GM23338 (cell line): ENCODE data around the gene KHDC3L. TPM values are rescaled to one million over a fixed set of nuclear protein-coding genes. Genes with fewer than 3 reads are reported as not detected.

Experiments
- ATAC-seq: fragments of 200-7000 bp; cut with Tn5 transposase; 3 replicates; pipeline ENCODE4 v1.9.1; 2020
- DNase-seq: peaks from one replicate; pipeline ENCODE4 v3.0.0-alpha.2; 2015; ENCODE audit warnings: low spot score
- H2AFZ ChIP-seq: fragments of 200-600 bp; sonication (generic); 2 replicates; pipeline ENCODE4 v1.8.0; 2016; ENCODE audit warnings: antibody characterized with exemption, mild to moderate bottlenecking, moderate library complexity
- H3F3A ChIP-seq: fragments of 200-600 bp; sonication (generic); replicated peaks from 2 replicates; pipeline ENCODE4 v1.8.0; 2017; ENCODE audit warnings: antibody characterized with exemption, mixed run types, low read depth
- H3K27ac ChIP-seq: fragments of 200-600 bp; sonication (generic); 2 replicates; pipeline ENCODE4 v1.6.1; 2016; ENCODE audit warnings: low read depth
- H3K27me3 ChIP-seq: fragments of 200-600 bp; sonication (generic); 2 replicates; pipeline ENCODE4 v1.8.0; 2016; ENCODE audit warnings: mild to moderate bottlenecking, mixed run types, moderate library complexity; ENCODE audit not compliant: insufficient read depth
- H3K36me3 ChIP-seq: fragments of 200-600 bp; sonication (generic); 2 replicates; pipeline ENCODE4 v1.8.0; 2016; ENCODE audit warnings: mild to moderate bottlenecking; ENCODE audit not compliant: insufficient read depth
- H3K4me1 ChIP-seq: fragments of 200-600 bp; sonication (generic); 2 replicates; pipeline ENCODE4 v1.8.0; 2016; ENCODE audit warnings: mild to moderate bottlenecking, moderate library complexity; ENCODE audit not compliant: insufficient read depth
- H3K4me2 ChIP-seq: fragments of 200-600 bp; sonication (generic); 2 replicates; pipeline ENCODE4 v1.7.1; 2017; ENCODE audit warnings: mixed run types
- H3K4me3 ChIP-seq: fragments of 200-600 bp; sonication (generic); 2 replicates; pipeline ENCODE4 v1.6.1; 2016; ENCODE audit warnings: mixed run types
- H3K79me2 ChIP-seq: fragments of 200-600 bp; sonication (generic); replicated peaks from 2 replicates; pipeline ENCODE4 v1.8.0; 2017; ENCODE audit warnings: mild to moderate bottlenecking; ENCODE audit not compliant: insufficient read depth
- H3K9me2 ChIP-seq: fragments of 200-600 bp; sonication (generic); 2 replicates; pipeline ENCODE4 v1.8.0; 2017; ENCODE audit not compliant: insufficient read depth
- H4K20me1 ChIP-seq: fragments of 200-600 bp; sonication (generic); replicated peaks from 2 replicates; pipeline ENCODE4 v1.8.0; 2017; ENCODE audit warnings: mild to moderate bottlenecking; ENCODE audit not compliant: insufficient read depth
- H3K27ac Mint-ChIP-seq: 2 replicates; pipeline ENCODE4 v1.8.0; 2020; ENCODE audit warnings: inconsistent platforms, mild to moderate bottlenecking, moderate library complexity, mixed read lengths
- H3K27me3 Mint-ChIP-seq: 3 replicates; pipeline ENCODE4 v1.8.0; 2022; ENCODE audit warnings: low read depth, mild to moderate bottlenecking, moderate library complexity, mixed read lengths, inconsistent platforms; ENCODE audit not compliant: insufficient read depth, poor library complexity
- H3K36me3 Mint-ChIP-seq: 3 replicates; pipeline ENCODE4 v1.8.0; 2021; ENCODE audit warnings: low read depth, mild to moderate bottlenecking, inconsistent platforms, moderate library complexity, mixed read lengths
- H3K4me1 Mint-ChIP-seq: 3 replicates; pipeline ENCODE4 v1.8.0; 2020; ENCODE audit warnings: mild to moderate bottlenecking, inconsistent platforms, mixed read lengths
- H3K4me3 Mint-ChIP-seq: 3 replicates; pipeline ENCODE4 v1.8.0; 2021; ENCODE audit warnings: moderate library complexity, mild to moderate bottlenecking, inconsistent platforms, mixed read lengths
- H3K9me3 Mint-ChIP-seq: 3 replicates; pipeline ENCODE4 v1.8.0; 2020; ENCODE audit warnings: moderate library complexity, mild to moderate bottlenecking, inconsistent platforms, mixed read lengths
- CREB1 ChIP-seq: fragments of 250-450 bp; sonication (Bioruptor Pico); IDR thresholded peaks from 2 replicates; pipeline ENCODE4 v1.5.0; 2020; ENCODE audit warnings: low read depth, mild to moderate bottlenecking, moderate library complexity
- EZH2 ChIP-seq: fragments of 200-600 bp; sonication (generic); IDR thresholded peaks from one replicate; pipeline ENCODE4 v1.8.0; 2017; ENCODE audit warnings: antibody characterized with exemption, mild to moderate bottlenecking, low read depth; ENCODE audit not compliant: unreplicated experiment
- EZH2phosphoT487 ChIP-seq: fragments of 200-600 bp; sonication (generic); IDR thresholded peaks from one replicate; pipeline ENCODE4 v1.8.1; 2018; ENCODE audit warnings: antibody characterized with exemption; ENCODE audit not compliant: unreplicated experiment
- JUNB ChIP-seq: IDR thresholded peaks from one replicate; pipeline ENCODE4 v1.6.1; 2016; ENCODE audit warnings: antibody characterized with exemption; ENCODE audit not compliant: unreplicated experiment
- NANOG ChIP-seq: IDR thresholded peaks from 2 replicates; pipeline ENCODE4 v1.6.1; 2016; ENCODE audit warnings: antibody characterized with exemption, borderline replicate concordance
- POLR2AphosphoS5 ChIP-seq: IDR thresholded peaks from 2 replicates; pipeline ENCODE4 v1.6.1; 2016; ENCODE audit warnings: antibody characterized with exemption, low read depth
- STAT1 ChIP-seq: IDR thresholded peaks from one replicate; pipeline ENCODE4 v1.6.1; 2016; ENCODE audit warnings: antibody characterized with exemption; ENCODE audit not compliant: unreplicated experiment
- ZNF114 ChIP-seq: fragments of 250-450 bp; sonication (Bioruptor Pico); IDR thresholded peaks from 2 replicates; pipeline ENCODE4 v1.5.0; 2020; ENCODE audit warnings: mild to moderate bottlenecking, moderate library complexity
- ZNF331 ChIP-seq: fragments of 250-450 bp; sonication (Bioruptor Pico); IDR thresholded peaks from 2 replicates; pipeline ENCODE4 v1.5.0; 2020; ENCODE audit warnings: low read depth, mild to moderate bottlenecking, moderate library complexity
- polyA plus RNA-seq: library from polyadenylated mRNA; unstranded; fragments of >200 nt; fragmentation: Nextera tagmentation; extraction: Ambion mirVana; gene quantifications from 2 replicates; pipeline ENCODE4 v1.2.1, GENCODE V29; 2016
- total RNA-seq: library from RNA; depleted of rRNA; stranded (reverse); fragments of >200 nt; shearing (Covaris generic); gene quantifications from 2 replicates; pipeline ENCODE4 v1.2.3, GENCODE V29; 2014
- TF ChIP-seq, protein P1 (sequence below): fragments of 250-450 bp; sonication (Bioruptor Pico); IDR thresholded peaks from 2 replicates; pipeline ENCODE4 v1.5.0; 2020; ENCODE audit warnings: mild to moderate bottlenecking, moderate library complexity
- TF ChIP-seq, protein P2 (sequence below): IDR thresholded peaks from 2 replicates; pipeline ENCODE4 v1.6.1; 2016; ENCODE audit warnings: antibody characterized with exemption
- TF ChIP-seq, protein P3 (sequence below): IDR thresholded peaks from one replicate; pipeline ENCODE4 v1.6.1; 2018; ENCODE audit warnings: antibody characterized with exemption; ENCODE audit not compliant: unreplicated experiment
- TF ChIP-seq, protein P4 (sequence below), 2 experiments: fragments of 200-600 bp in 1 of 2; sonication (generic) in 1 of 2; conservative IDR thresholded peaks; 2 replicates each; pipeline versions ENCODE4 v1.5.1 to v1.6.1; 2016 to 2017; ENCODE audit warnings: antibody characterized with exemption in 2 of 2, low read depth in 2 of 2, mild to moderate bottlenecking in 2 of 2, moderate library complexity in 1 of 2

Gene KHDC3L
- total and polyA plus RNA-seq, 2 experiments from 2014 or later = not detected

DNA sequence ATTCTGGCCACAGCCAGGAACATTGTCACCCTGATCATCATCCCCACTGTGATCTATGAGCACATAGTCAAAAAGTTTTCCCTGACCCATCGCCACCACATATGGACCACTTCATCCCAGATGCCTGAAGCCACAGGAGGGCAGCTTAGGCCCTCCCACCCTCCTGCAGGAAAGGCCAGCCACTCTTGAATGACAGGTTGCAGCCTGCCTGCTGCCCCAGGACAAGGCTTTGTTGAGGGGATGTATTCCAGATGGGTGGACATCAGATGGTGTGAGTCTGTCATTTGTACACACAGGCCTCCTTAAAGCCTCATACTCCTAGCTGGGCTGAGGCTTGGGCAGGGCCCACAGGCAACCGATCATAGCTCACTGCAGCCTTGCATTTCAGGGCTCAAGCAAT is 39.1 kb upstream of the KHDC3L start:
- DNase-seq = peak; percentile 22

More for the DNA sequence above, 39.1 kb upstream of the KHDC3L start:
- no peak overlapping the region for H3K4me3 Mint-ChIP-seq
- peak; percentile 48 for ATAC-seq
- Histone ChIP-seq H3K27ac (no peak overlapping the region), H3K4me1 (no peaks in the 10 kb centered on the region), H3K4me2 (no peak overlapping the region), H3K79me2 (no peaks in the 10 kb centered on the region), H2AFZ (no peak overlapping the region), H4K20me1 (no peaks in the 10 kb centered on the region), H3K9me2 (no peaks in the 10 kb centered on the region), H3K36me3 (no peaks in the 10 kb centered on the region; the same call in 1 of the 2 replicates), H3K27me3 (no peaks in the 10 kb centered on the region), H3K4me3 (no peak overlapping the region), H3F3A (no peaks in the 10 kb centered on the region)
- peaks cover 3% of the 10 kb centered on the region; the same call in 2 of the 3 replicates for H3K36me3 Mint-ChIP-seq
- H3K27ac Mint-ChIP-seq = no peak overlapping the region
- peaks cover 3% of the 10 kb centered on the region for H3K27me3 Mint-ChIP-seq
- 0 out of 3 replicates have a peak, but pooled peaks cover 3% of the 10 kb centered on the region for H3K4me1 Mint-ChIP-seq
- peaks cover 15% of the 10 kb centered on the region for H3K9me3 Mint-ChIP-seq
- no peak for TF ChIP-seq STAT1
- no peak for TF ChIP-seq POLR2AphosphoS5
- no peak for TF ChIP-seq EZH2
- TF ChIP-seq, protein P1, sequence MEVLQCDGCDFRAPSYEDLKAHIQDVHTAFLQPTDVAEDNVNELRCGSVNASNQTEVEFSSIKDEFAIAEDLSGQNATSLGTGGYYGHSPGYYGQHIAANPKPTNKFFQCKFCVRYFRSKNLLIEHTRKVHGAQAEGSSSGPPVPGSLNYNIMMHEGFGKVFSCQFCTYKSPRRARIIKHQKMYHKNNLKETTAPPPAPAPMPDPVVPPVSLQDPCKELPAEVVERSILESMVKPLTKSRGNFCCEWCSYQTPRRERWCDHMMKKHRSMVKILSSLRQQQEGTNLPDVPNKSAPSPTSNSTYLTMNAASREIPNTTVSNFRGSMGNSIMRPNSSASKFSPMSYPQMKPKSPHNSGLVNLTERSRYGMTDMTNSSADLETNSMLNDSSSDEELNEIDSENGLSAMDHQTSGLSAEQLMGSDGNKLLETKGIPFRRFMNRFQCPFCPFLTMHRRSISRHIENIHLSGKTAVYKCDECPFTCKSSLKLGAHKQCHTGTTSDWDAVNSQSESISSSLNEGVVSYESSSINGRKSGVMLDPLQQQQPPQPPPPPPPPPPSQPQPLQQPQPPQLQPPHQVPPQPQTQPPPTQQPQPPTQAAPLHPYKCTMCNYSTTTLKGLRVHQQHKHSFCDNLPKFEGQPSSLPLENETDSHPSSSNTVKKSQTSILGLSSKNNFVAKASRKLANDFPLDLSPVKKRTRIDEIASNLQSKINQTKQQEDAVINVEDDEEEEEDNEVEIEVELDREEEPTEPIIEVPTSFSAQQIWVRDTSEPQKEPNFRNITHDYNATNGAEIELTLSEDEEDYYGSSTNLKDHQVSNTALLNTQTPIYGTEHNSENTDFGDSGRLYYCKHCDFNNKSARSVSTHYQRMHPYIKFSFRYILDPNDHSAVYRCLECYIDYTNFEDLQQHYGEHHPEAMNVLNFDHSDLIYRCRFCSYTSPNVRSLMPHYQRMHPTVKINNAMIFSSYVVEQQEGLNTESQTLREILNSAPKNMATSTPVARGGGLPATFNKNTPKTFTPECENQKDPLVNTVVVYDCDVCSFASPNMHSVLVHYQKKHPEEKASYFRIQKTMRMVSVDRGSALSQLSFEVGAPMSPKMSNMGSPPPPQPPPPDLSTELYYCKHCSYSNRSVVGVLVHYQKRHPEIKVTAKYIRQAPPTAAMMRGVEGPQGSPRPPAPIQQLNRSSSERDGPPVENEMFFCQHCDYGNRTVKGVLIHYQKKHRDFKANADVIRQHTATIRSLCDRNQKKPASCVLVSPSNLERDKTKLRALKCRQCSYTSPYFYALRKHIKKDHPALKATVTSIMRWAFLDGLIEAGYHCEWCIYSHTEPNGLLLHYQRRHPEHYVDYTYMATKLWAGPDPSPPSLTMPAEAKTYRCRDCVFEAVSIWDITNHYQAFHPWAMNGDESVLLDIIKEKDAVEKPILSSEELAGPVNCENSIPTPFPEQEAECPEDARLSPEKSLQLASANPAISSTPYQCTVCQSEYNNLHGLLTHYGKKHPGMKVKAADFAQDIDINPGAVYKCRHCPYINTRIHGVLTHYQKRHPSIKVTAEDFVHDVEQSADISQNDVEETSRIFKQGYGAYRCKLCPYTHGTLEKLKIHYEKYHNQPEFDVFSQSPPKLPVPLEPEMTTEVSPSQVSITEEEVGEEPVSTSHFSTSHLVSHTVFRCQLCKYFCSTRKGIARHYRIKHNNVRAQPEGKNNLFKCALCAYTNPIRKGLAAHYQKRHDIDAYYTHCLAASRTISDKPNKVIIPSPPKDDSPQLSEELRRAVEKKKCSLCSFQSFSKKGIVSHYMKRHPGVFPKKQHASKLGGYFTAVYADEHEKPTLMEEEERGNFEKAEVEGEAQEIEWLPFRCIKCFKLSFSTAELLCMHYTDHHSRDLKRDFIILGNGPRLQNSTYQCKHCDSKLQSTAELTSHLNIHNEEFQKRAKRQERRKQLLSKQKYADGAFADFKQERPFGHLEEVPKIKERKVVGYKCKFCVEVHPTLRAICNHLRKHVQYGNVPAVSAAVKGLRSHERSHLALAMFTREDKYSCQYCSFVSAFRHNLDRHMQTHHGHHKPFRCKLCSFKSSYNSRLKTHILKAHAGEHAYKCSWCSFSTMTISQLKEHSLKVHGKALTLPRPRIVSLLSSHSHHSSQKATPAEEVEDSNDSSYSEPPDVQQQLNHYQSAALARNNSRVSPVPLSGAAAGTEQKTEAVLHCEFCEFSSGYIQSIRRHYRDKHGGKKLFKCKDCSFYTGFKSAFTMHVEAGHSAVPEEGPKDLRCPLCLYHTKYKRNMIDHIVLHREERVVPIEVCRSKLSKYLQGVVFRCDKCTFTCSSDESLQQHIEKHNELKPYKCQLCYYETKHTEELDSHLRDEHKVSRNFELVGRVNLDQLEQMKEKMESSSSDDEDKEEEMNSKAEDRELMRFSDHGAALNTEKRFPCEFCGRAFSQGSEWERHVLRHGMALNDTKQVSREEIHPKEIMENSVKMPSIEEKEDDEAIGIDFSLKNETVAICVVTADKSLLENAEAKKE (CRISPR knock-in tag) = no peak
- TF ChIP-seq NANOG = no peak
- TF ChIP-seq, protein P2, sequence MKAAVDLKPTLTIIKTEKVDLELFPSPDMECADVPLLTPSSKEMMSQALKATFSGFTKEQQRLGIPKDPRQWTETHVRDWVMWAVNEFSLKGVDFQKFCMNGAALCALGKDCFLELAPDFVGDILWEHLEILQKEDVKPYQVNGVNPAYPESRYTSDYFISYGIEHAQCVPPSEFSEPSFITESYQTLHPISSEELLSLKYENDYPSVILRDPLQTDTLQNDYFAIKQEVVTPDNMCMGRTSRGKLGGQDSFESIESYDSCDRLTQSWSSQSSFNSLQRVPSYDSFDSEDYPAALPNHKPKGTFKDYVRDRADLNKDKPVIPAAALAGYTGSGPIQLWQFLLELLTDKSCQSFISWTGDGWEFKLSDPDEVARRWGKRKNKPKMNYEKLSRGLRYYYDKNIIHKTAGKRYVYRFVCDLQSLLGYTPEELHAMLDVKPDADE = no peak
- TF ChIP-seq ZNF331 (CRISPR knock-in tag) = no peak
- TF ChIP-seq, protein P3, sequence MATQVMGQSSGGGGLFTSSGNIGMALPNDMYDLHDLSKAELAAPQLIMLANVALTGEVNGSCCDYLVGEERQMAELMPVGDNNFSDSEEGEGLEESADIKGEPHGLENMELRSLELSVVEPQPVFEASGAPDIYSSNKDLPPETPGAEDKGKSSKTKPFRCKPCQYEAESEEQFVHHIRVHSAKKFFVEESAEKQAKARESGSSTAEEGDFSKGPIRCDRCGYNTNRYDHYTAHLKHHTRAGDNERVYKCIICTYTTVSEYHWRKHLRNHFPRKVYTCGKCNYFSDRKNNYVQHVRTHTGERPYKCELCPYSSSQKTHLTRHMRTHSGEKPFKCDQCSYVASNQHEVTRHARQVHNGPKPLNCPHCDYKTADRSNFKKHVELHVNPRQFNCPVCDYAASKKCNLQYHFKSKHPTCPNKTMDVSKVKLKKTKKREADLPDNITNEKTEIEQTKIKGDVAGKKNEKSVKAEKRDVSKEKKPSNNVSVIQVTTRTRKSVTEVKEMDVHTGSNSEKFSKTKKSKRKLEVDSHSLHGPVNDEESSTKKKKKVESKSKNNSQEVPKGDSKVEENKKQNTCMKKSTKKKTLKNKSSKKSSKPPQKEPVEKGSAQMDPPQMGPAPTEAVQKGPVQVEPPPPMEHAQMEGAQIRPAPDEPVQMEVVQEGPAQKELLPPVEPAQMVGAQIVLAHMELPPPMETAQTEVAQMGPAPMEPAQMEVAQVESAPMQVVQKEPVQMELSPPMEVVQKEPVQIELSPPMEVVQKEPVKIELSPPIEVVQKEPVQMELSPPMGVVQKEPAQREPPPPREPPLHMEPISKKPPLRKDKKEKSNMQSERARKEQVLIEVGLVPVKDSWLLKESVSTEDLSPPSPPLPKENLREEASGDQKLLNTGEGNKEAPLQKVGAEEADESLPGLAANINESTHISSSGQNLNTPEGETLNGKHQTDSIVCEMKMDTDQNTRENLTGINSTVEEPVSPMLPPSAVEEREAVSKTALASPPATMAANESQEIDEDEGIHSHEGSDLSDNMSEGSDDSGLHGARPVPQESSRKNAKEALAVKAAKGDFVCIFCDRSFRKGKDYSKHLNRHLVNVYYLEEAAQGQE = no peak
- TF ChIP-seq, protein P4, sequence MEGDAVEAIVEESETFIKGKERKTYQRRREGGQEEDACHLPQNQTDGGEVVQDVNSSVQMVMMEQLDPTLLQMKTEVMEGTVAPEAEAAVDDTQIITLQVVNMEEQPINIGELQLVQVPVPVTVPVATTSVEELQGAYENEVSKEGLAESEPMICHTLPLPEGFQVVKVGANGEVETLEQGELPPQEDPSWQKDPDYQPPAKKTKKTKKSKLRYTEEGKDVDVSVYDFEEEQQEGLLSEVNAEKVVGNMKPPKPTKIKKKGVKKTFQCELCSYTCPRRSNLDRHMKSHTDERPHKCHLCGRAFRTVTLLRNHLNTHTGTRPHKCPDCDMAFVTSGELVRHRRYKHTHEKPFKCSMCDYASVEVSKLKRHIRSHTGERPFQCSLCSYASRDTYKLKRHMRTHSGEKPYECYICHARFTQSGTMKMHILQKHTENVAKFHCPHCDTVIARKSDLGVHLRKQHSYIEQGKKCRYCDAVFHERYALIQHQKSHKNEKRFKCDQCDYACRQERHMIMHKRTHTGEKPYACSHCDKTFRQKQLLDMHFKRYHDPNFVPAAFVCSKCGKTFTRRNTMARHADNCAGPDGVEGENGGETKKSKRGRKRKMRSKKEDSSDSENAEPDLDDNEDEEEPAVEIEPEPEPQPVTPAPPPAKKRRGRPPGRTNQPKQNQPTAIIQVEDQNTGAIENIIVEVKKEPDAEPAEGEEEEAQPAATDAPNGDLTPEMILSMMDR (conservative IDR thresholded peaks at IDR 0.05; ENCODE audit: low read depth in 2 of 2) = no peak
- TF ChIP-seq CREB1 = no peak
- TF ChIP-seq ZNF114 (CRISPR knock-in tag) = no peak
- no peak for TF ChIP-seq JUNB
- no peak for TF ChIP-seq EZH2phosphoT487
